ENCODE measurements around the gene PREX1. TPM values are rescaled to one million over a fixed set of nuclear protein-coding genes. Genes with fewer than 3 reads are reported as not detected.

Gene PREX1
- polyA plus RNA-seq, 4 donors: 13.7 to 16.7 (median 15.2) TPM

DNA sequence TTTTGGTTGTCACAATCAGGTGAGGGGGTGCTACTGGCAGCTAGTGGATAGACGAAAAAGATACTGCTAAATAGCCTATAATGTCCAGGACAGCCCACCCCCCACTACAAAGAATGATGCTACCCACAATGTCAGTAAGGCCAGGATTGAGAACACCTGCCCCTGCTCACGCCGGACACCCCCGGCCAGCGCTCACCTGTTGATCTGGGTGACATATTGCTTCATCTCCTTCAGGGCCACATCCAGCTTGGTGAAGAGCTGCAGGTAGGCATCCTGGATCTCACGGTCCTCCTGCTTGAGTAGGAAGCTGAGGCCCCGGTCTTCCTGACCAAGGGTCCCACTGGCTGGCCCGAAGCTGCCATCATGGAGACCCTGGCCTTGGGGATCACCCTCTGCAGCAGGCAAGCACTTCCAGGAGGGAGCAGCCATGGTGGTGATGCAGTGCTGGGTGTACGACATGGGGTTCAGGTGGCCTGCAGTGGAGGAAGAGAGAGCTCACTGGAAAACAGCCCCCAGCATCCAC, 178.6 kb downstream of the PREX1 start:
- DNase-seq (ENCODE audit: low read depth in 4 of 4, low spot score in 2 of 4): no peak

DNA sequence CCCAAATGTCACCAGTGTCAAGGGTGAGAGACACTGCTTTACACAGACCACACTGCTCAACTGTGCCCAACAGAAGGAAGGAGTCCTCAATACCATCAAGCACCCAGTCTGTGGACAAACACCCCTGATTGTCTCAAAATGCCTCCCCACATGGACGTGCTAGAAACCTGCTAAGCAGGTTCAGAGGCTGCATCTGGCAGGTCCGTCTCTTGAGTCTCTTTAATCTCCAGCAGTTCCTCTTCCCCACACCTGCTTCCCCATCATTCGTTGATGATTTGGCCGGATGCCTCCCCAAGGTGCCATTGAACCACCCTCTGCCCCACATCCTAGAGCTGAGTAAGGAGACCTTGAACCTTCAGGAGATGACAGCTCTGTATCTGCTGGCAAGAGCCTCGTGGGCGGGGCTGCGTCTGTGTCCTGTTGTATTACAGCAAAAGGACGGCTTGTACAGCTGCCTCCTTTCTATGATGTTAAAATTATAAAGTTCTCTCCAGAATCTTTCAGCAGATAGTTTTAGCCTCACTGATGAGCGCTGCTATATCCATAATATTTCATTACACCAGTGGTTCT, 179.2 kb downstream of the PREX1 start:
- no peak for DNase-seq (ENCODE audit: low read depth in 4 of 4, low spot score in 2 of 4)

DNA sequence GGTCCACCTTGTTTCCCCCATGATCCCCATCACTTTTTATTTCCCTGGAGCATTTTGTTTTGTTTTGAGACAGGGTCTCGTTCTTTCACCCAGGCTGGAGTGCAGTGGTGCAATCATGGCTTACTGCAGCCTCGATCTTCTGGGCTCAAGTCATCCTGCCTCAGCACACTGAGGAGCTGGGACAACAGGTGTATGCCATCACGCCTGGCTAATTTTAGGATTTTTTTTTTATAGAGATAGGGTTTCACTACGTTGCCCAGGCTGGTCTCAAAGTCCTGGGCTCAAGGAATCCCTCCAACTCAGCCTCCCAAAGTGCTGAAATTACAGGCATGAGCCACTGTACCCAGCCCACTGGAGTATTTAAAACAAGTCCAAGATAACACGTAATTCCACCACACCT, 179.9 kb downstream of the PREX1 start:
- no peak for DNase-seq (ENCODE audit: low read depth in 4 of 4, low spot score in 2 of 4)

DNA sequence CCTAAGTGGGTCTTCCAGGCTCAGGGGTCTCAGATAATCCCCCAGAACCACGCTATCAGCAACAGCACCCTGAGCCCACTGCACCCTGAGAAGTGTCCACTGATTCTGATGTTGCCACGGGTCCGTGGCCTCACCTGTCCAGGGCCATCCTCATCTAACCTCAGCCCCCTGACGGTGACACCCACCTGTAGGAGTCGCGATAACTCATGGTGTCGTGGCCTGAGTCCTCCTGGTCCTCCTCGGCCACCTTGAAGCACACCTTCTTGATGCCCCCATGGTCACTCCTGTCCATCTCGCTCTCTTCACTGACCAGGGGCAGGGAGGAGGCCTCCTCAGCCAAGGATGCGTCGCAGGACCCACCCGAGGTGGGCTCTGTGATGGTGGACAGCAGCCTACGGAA, 182.1 kb downstream of the PREX1 start:
- no peak for DNase-seq (ENCODE audit: low read depth in 4 of 4, low spot score in 2 of 4)

DNA sequence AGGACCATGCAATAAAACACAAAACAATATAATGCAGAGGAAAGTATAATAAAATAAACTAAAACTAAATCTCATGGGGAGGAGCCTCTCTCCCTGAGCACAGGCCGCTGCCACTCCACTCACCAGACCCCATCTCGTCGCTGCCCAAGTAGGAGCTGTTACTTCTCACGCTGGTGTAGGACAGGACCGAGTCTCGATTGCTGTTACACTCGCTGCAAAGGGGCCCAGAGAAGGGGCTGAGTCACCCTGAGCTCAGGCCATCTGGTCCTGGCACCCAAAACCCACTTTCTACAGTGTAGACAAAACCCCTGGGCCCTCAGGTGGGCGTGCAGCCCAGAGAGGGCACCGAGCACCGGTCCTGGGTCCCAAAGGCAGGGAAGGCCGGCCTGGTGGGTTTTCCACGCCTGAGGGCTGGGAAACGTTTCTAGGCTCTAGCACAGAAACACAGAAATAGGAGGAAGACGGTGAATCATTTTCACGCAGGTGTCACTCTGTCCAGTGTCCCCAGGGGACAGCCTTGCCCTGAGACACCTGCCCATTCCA, 183.4 kb downstream of the PREX1 start:
- DNase-seq (ENCODE audit: low read depth in 4 of 4, low spot score in 2 of 4): no peak

DNA sequence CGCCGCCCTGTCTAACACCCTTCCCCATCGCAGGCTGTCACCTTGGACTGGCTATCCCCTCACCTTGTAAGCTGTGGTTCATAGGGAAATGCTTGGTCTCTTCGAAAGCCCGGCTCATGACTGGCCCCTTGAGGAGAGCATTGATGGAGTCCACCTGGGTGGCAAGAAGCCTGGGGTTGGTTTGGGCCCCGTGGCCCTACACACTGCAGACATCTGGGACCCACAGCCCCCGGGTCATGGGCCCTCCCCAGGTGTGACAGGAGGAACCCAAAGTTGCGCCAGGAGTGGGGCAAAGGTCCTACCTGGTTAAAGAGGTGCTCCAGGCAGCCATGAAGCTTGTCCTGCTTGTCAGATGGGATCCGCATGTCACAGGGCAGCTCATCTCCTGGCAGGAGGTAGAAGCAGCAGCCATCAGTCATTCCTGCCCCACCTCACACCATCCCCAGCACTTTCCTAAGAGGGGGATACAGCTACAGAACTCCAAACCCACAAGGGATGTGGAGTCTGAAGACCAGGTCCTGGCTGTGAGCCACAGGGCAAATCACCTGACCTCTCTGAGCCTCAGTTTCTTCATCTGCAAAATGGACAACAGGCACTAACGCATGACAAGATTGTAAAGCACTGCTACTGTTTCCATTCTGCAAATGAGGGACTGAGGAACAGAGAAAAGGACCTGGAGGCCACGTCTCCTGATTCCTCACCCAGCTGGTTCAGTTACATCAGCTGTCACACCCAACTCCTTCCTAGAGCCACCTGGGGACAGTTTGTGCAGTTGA, 185.5 kb downstream of the PREX1 start:
- no peak for DNase-seq (ENCODE audit: low read depth in 4 of 4, low spot score in 2 of 4)

DNA sequence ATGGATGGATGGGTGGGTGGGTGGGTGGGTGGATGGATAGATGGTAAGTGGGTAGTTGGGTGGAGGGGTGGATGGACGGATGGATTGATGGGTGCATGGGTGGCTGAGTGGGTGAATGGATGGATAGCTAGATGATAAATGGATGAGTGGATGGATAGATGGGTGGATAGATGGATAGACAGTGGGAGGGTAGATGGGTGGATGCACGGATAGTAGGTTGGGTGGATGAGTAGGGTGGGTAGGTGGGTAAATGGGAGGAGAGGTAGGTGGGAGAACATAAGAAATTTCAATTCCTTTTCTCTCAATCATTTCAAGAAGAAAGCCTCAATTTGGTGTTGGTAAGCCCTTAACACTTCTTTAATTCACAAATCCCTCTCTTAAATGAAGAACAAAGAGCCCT, 186.9 kb downstream of the PREX1 start:
- no peak for DNase-seq (ENCODE audit: low read depth in 4 of 4, low spot score in 2 of 4)

DNA sequence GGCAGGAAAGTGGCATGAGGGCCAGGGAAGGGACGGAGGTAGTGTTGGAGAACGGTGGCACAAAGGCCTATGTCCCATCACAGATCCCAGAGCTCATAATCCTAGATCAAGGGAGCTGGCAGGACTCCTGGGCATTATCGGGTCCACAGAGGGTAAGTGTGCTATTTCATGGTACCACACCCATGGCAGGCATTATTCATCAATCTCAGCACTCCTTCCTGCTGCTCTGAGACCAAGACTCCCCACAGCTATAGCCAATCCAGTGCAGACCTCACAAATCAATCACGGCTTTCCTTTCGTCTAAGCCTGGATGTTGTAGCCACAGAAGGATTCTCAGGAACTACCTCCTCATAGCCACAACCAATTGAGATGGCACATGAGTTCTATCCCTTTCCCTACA, 187.9 kb downstream of the PREX1 start:
- no peak for DNase-seq (ENCODE audit: low read depth in 4 of 4, low spot score in 2 of 4)

DNA sequence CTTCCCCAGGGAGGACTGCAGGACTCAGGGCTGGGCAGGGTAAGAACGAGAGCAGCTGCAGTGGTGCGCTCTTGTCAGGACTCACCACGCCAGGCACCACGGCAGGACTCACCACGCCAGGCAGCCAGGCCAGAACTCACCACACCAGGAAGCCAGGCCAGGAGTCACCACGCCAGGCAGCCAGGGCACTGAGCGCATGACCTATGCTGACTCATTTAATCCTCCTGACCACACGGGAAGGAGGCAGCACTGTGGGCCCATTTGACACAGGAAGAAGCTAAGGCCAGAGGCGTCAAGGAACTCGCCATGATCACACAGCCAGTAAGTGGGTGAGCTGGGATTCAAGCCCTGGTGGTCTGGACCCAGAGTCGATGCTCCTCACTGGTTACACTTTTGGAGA, 189.3 kb downstream of the PREX1 start:
- no peak for DNase-seq (ENCODE audit: low read depth in 4 of 4, low spot score in 2 of 4)

DNA sequence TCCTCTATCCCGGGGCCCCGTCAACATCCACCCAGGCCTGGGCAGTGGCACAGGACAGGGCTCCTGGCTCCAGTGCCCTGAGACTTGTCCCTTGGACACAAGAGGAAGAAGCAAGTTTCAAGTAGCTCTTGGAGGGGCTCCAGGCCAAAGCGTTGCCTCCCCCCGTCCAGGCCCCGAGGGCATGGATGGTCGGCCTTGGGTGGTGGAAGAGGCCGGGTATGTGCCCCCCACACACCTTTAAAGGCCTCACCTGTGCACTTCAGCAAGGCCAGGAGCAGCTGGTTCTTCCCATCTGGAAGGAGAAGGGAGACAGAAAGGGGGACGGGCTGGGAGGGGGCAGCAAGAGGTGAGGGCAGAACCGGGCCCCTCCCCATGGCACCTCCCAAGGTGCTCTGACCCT, 190.3 kb downstream of the PREX1 start:
- DNase-seq (ENCODE audit: low read depth in 4 of 4, low spot score in 2 of 4): no peak

DNA sequence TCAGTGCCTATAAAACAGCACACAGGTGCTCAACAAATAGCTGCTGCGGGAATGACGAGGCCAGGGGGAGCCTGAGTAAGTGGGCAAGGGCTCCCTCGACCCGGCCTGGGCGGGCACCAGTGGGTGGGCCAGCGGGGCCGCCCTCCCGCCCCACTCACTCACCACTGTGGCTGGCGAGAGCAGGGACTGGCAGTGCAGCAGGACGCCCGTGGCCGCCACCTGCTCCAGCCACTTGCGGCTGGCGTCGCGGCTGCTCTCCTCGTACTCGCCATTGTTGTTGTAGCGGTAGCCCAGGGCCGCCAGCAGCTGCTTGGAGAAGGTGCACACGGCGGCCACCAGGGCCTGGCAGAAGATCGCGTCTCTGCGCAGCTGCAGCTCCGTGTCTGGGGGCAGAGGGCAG, 191.5 kb downstream of the PREX1 start:
- no peak for DNase-seq (ENCODE audit: low read depth in 4 of 4, low spot score in 2 of 4)

DNA sequence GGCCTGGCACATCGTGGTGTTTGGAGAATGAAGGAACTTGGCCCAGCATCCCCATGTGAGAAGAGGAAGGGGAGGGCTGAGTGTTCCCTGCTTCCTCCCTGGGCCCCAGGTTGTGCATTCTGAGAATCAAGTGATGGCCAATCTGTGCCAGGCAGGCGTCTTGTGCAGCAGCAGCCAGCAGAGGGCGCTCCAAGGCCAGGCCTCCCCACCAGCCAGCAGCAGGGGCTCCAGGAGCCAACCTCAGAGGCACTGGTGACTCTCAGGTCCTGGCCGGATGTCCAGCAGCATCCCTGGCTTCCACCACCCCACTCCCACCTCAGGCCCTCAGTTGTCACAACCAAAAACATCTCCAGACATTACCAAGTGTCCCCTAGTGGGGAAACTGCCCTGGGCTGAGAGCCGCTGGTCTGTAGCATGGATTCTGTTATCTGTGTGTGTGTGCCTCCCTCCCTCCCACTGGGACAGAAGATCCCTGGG, 192.0 kb downstream of the PREX1 start:
- DNase-seq (ENCODE audit: low read depth in 4 of 4, low spot score in 2 of 4): no peak

DNA sequence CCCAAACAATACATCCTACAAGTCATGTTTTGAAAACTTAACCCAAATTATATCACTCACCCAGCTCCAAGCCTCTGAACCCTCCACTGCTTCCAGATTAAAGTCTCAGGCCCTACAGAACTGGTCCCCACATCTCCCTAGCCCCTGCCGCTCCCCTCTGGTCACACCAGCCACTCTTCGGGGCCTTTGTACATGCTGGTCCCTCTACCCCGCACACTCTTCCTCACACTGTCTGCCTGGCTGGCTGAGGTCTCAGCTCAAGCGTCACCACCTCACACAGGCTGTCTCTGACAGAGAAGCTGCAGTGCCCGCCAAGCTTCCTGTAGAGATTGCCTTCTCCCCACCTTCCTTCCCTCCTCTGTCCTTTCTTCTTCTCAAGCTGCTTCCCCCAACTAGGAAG, 192.4 kb downstream of the PREX1 start:
- DNase-seq (ENCODE audit: low read depth in 4 of 4, low spot score in 2 of 4): no peak

DNA sequence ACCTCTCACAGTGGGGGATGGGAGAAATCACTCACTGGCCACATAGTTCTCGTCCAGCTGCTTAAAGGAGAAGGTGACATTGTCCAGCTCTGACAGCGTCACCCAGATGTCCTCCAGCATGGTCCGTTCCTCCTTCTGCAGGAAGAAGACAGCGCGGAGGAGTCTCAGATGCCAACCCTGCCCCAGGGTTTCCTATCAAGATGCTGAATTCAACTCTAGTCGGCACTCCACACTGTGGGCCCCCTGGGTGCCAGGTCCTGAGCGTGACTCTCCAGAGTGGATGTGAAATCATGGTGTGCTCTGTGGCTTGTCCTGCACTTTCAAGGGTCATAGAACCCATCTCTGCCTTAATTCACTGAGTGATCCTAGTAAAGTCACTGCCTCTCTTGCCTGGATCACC, 193.2 kb downstream of the PREX1 start:
- no peak for DNase-seq (ENCODE audit: low read depth in 4 of 4, low spot score in 2 of 4)

DNA sequence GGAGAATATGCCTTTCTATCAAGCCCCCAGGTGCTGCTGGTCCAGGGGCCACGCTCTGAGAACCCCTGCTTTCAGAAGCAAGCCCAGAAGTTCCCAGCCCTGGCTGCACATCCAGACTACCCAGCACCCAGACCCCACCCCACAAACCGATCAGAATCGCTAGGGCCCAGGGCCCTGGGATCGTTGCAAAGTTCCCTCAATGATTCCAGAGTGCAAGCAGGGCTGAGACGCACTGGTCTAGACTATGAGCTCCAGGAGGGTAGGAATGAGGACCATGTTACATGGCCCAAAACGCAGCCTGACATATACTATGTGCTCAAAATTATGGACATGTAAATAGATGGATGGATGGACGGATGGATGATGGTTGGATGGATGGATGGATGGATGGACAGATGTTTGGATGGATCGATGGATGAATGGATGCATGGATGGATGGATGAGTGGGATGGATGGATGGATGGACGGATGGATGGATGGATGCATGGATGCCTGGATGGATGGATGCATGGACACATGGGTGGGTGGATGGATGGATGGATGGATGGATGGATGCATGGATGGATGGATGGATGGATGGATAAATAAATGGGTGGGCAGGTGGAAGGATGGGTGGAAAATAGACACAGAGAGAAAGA, 194.1 kb downstream of the PREX1 start:
- DNase-seq (ENCODE audit: low read depth in 4 of 4, low spot score in 2 of 4): no peak

DNA sequence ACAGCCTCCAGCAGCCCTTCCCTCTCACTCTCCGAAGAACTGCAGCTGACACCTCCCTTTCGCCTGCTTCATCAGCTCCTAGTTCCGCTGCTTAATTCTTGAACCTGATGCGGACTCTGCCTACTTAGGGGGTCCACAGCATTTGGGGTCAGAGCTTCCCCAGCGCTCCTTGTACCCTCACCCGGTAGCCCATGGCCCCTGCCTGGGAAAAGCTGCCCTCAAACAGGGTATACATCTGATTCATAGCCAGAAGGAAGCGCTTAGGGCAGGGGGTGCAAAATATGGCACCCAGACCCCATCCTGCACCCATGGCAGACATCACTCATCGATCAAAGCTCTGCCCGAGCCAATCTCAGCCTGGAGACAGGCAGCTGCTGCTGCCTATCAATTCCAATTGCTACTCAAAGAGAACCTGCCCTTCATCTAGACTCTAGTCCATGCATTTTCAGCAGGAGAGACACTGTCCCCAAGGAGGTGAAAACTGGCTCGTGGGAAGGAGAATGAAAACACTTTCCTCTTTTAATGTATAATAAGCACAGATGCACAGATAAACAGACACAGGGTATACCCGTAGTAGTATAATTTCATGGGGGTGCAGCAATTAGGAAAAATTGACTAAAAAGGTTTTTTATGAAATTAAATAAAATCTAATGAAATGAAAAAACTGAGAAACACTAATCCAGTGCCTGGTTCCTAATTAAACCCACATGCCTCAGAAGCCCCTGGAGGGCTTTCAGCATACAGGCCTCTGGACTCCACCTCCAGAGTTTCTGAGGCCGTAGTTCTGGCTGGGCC, 194.8 kb downstream of the PREX1 start:
- DNase-seq (ENCODE audit: low read depth in 4 of 4, low spot score in 2 of 4): no peak

DNA sequence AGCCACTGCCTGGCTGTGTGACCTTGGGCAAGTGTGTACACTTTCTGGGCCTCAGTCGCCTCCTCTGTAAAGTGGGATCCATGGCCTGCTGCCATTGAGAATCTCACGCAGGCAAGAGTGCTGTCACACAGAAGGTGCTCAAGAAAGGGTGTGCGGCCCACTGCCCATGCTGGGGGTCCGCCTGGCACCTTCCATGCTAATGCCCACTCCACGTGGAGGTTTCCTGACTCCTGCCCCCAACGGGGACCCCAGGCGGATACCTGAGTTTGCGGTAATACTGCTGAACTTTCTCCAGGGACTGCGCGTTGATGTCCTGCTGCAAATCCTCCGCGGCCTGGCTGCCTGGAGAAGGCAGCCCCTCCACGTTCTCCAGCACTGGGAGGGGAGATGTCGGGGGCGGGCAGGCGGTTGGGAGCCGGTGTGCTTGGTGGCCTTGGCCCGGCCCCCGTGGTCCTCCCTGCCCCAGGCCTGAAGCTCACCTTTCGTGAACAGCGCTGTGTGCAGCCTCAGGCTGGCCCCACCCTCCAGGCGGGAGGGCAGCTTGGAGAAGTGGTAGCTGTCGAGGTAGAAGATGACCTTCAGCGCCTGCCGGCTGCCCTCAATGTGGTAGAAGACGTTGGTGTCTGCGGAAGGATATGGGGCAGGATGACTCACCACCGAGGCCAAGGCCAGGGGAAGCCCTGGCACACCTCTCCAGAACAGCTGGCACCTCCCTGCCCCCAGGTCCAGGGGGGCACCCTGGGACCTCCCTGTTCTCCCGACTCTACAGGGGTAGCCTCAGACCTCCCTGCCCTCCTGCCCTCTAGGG, 195.6 kb downstream of the PREX1 start:
- no peak for DNase-seq (ENCODE audit: low read depth in 4 of 4, low spot score in 2 of 4)

DNA sequence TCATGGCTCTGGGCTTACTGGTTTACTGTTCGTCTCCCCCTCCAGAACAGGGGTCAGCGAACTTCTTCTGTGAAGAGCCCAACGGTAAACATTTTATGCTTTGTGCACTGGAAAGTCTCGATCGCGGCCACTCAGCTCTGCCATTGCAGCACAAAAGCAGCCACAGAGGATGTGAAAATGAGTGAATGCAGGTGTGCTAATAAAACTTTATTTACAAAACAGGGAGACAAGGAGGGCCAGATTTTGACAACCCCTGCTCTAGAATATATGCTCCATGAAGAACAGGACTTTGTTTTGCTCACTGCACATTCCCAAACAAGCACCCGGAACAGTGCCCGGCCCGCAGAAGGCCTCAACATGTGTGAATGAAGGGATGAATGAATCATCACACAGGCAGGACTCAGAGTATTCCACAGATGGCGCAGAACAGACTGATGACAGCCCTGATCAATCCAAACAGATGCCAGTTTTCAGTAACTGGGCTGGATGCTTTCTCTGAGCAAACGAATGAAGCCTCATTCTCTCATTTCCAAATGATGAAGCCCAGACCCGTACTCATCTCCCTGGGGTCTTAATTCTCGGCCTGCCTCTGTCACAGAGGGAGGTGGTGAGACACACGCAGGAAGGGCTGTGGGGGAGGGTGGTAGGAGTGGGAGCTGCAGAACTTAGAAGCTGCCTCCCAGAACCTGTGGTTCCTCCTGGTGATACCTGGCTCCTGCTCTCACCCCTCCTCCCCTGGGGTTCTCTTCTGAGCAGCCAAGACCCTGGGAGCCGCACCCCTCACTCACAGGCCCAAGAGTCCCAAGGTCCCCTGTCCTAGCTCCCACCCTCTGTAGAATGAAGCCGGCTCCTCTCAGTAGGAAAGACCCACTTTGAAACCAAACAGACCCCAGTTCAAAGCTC, 196.4 kb downstream of the PREX1 start:
- DNase-seq (ENCODE audit: low read depth in 4 of 4, low spot score in 2 of 4): no peak

Measured in left renal cortex interstitium (tissue), 4 donors.